Loucy (cell line): Measurements from ENCODE around the gene SAMD1.

Source experiments
- EZH2phosphoT487 ChIP-seq: fragments of 200-600 bp; IDR thresholded peaks from 2 replicates; pipeline ENCODE4 v1.6.1; 2018; ENCODE audit warnings: antibody characterized with exemption, mild to moderate bottlenecking, moderate library complexity, borderline replicate concordance
- TF ChIP-seq, protein P1 (sequence below): fragments of 200-600 bp; sonication (generic); conservative IDR thresholded peaks from 2 replicates; pipeline ENCODE4 v1.5.1; 2014; ENCODE audit warnings: mild to moderate bottlenecking, antibody characterized with exemption, low read length

DNA sequence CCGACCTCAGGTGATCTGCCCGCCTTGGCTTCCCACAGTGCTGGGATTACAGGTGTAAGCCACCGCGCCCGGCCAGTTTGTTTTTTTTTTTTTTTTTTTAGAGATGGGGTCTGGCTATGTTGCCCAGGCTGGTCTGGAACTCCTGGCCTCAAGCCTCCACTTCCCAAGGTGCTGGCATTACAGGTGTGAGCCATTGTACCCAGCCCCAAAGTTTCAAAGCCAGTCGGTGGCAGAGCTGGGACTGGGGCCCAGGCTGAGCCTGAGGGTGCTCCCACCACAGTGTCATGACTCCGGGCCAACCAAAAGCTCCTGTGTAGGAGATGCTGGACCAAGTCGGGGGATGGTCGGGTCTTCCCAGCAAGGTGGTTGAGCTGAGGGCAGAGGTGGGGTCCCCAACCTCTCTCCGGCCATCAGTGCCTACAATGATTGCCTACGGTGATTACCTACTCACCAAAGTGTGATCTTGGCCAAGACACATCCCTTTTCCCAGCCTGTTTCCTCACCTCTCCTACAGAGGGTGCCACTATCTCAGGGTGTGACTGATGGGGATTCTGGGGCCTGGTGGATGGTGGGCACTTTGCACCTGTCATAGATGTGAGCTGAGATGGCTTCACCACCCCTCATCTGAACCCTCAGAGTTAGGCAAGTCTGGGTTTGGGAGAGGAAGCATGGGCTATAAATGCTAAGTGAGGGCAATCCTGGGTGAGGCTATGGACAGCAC is 5.9 kb upstream of the SAMD1 start:
- TF ChIP-seq, protein P1, sequence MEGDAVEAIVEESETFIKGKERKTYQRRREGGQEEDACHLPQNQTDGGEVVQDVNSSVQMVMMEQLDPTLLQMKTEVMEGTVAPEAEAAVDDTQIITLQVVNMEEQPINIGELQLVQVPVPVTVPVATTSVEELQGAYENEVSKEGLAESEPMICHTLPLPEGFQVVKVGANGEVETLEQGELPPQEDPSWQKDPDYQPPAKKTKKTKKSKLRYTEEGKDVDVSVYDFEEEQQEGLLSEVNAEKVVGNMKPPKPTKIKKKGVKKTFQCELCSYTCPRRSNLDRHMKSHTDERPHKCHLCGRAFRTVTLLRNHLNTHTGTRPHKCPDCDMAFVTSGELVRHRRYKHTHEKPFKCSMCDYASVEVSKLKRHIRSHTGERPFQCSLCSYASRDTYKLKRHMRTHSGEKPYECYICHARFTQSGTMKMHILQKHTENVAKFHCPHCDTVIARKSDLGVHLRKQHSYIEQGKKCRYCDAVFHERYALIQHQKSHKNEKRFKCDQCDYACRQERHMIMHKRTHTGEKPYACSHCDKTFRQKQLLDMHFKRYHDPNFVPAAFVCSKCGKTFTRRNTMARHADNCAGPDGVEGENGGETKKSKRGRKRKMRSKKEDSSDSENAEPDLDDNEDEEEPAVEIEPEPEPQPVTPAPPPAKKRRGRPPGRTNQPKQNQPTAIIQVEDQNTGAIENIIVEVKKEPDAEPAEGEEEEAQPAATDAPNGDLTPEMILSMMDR: peak; percentile 37
- no peak for TF ChIP-seq EZH2phosphoT487
